Lower leg skin (tissue), 3 donors: Measurements from ENCODE around the gene KMT2C.

Source experiments
- POLR2A ChIP-seq, 2 donors: fragments of 450-650 bp; IDR thresholded peaks; one replicate each; pipeline ENCODE4 v1.6.1; 2016 to 2017; ENCODE audit warnings: antibody characterized with exemption in 2 of 2, mild to moderate bottlenecking in 1 of 2, moderate library complexity in 1 of 2
- TF ChIP-seq, protein P1 (sequence below), 3 donors: fragments of 450-650 bp; IDR thresholded peaks; one replicate each; pipeline ENCODE4 v1.5.1; 2016; ENCODE audit warnings: antibody characterized with exemption in 3 of 3, mild to moderate bottlenecking in 3 of 3, moderate library complexity in 2 of 3

GRCh38 chr7:152351168-152351567 lies 84.6 kb downstream of the KMT2C start:
- TF ChIP-seq, protein P1, sequence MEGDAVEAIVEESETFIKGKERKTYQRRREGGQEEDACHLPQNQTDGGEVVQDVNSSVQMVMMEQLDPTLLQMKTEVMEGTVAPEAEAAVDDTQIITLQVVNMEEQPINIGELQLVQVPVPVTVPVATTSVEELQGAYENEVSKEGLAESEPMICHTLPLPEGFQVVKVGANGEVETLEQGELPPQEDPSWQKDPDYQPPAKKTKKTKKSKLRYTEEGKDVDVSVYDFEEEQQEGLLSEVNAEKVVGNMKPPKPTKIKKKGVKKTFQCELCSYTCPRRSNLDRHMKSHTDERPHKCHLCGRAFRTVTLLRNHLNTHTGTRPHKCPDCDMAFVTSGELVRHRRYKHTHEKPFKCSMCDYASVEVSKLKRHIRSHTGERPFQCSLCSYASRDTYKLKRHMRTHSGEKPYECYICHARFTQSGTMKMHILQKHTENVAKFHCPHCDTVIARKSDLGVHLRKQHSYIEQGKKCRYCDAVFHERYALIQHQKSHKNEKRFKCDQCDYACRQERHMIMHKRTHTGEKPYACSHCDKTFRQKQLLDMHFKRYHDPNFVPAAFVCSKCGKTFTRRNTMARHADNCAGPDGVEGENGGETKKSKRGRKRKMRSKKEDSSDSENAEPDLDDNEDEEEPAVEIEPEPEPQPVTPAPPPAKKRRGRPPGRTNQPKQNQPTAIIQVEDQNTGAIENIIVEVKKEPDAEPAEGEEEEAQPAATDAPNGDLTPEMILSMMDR (IDR thresholded peaks at IDR 0.05): no peak
- TF ChIP-seq POLR2A (IDR thresholded peaks at IDR 0.05): no peak
